ENCODE data around the gene USP17L27.
"Not testable (repeated sequence)": the region's sequence is repeated elsewhere in the genome, so short reads cannot be mapped to it uniquely, and the experiment has no call there.

USP17L27 gene

DNA sequence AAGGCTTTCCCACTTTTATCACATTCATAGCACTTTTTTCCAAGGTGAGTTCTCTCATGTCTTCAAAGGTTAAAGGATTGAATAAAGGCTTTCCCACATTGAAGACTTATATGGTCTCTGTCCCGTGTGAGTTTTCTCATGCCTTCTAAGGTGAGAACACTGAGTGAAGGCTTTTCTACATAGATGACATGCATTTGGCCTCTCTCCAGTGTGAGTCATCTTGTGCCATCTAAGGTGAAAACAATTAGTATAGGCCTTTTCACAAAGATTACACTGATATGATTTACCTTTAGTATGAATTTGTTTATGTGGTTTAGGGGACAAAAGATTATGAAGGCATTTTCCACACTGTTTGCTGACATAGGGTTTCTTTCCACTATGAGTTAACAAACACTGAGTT lies 40.2 kb downstream of the USP17L27 start:
- no peak overlapping the region for H3K4me3 ChIP-seq (replicated peaks; ENCODE audit: insufficient read depth, low read length)
- DNase-seq (ENCODE audit: low read depth in 1 of 2, low spot score in 1 of 2): no peak
- no peak overlapping the region for H3K27ac ChIP-seq (replicated peaks)
- no peaks in the 10 kb centered on the region for H3K27me3 ChIP-seq (ENCODE audit: insufficient read depth, poor library complexity, severe bottlenecking)
- TF ChIP-seq POLR2AphosphoS5 (IDR thresholded peaks at IDR 0.05; ENCODE audit: low read depth): no peak
- TF ChIP-seq, protein P1, sequence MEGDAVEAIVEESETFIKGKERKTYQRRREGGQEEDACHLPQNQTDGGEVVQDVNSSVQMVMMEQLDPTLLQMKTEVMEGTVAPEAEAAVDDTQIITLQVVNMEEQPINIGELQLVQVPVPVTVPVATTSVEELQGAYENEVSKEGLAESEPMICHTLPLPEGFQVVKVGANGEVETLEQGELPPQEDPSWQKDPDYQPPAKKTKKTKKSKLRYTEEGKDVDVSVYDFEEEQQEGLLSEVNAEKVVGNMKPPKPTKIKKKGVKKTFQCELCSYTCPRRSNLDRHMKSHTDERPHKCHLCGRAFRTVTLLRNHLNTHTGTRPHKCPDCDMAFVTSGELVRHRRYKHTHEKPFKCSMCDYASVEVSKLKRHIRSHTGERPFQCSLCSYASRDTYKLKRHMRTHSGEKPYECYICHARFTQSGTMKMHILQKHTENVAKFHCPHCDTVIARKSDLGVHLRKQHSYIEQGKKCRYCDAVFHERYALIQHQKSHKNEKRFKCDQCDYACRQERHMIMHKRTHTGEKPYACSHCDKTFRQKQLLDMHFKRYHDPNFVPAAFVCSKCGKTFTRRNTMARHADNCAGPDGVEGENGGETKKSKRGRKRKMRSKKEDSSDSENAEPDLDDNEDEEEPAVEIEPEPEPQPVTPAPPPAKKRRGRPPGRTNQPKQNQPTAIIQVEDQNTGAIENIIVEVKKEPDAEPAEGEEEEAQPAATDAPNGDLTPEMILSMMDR (IDR thresholded peaks at IDR 0.05; ENCODE audit: insufficient read depth, low read length): no peak
- TF ChIP-seq GABPA (IDR thresholded peaks at IDR 0.05; ENCODE audit: low read depth): no peak
- no peak for TF ChIP-seq SPI1 (IDR thresholded peaks at IDR 0.05; ENCODE audit: borderline replicate concordance, low read depth)
- TF ChIP-seq, protein P2, sequence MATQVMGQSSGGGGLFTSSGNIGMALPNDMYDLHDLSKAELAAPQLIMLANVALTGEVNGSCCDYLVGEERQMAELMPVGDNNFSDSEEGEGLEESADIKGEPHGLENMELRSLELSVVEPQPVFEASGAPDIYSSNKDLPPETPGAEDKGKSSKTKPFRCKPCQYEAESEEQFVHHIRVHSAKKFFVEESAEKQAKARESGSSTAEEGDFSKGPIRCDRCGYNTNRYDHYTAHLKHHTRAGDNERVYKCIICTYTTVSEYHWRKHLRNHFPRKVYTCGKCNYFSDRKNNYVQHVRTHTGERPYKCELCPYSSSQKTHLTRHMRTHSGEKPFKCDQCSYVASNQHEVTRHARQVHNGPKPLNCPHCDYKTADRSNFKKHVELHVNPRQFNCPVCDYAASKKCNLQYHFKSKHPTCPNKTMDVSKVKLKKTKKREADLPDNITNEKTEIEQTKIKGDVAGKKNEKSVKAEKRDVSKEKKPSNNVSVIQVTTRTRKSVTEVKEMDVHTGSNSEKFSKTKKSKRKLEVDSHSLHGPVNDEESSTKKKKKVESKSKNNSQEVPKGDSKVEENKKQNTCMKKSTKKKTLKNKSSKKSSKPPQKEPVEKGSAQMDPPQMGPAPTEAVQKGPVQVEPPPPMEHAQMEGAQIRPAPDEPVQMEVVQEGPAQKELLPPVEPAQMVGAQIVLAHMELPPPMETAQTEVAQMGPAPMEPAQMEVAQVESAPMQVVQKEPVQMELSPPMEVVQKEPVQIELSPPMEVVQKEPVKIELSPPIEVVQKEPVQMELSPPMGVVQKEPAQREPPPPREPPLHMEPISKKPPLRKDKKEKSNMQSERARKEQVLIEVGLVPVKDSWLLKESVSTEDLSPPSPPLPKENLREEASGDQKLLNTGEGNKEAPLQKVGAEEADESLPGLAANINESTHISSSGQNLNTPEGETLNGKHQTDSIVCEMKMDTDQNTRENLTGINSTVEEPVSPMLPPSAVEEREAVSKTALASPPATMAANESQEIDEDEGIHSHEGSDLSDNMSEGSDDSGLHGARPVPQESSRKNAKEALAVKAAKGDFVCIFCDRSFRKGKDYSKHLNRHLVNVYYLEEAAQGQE (IDR thresholded peaks at IDR 0.05; ENCODE audit: insufficient replicate concordance, low read depth): no peak

DNA sequence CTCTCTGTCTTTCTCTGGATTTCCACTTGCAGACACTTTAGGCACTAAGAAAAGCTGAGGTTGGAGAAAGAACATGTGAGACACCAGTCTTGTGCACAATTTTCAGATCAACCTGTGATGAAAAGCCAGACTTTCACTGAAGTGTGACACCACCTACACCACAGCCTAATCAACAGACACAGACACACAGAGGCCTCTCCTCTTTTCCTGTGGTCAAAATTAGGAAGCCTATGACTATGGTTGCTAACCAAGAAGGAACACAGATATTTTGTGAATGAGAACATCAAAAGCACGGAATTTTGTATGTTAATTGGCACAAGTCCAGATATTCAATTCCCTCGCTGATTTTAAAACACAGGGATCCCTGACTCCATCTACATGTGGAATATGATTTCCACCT lies 45.1 kb downstream of the USP17L27 start:
- not testable (repeated sequence) for H3K27ac ChIP-seq (replicated peaks); DNase-seq (ENCODE audit: low read depth in 1 of 2, low spot score in 1 of 2); H3K4me3 ChIP-seq (replicated peaks; ENCODE audit: insufficient read depth, low read length); H3K27me3 ChIP-seq (ENCODE audit: insufficient read depth, poor library complexity, severe bottlenecking)

Data from HL-60 (cell line).